Activated T-cell treated with anti-CD3 and anti-CD28 coated beads for 24 hours (primary cell): ENCODE data around the gene EEF1A2.

Experiments
- DNase-seq: peaks from one replicate; pipeline ENCODE4 v3.0.0-alpha.2; 2020; ENCODE audit warnings: low read depth

EEF1A2 gene

GRCh38 chr20:63536997-63537524 is 38.2 kb upstream of the EEF1A2 start, which contains the start of gene PTK6:
PTK6 (minus strand) TSS chr20:63537376; CDS start chr20:63537314, 62 bp downstream.
- no peak for DNase-seq

DNA sequence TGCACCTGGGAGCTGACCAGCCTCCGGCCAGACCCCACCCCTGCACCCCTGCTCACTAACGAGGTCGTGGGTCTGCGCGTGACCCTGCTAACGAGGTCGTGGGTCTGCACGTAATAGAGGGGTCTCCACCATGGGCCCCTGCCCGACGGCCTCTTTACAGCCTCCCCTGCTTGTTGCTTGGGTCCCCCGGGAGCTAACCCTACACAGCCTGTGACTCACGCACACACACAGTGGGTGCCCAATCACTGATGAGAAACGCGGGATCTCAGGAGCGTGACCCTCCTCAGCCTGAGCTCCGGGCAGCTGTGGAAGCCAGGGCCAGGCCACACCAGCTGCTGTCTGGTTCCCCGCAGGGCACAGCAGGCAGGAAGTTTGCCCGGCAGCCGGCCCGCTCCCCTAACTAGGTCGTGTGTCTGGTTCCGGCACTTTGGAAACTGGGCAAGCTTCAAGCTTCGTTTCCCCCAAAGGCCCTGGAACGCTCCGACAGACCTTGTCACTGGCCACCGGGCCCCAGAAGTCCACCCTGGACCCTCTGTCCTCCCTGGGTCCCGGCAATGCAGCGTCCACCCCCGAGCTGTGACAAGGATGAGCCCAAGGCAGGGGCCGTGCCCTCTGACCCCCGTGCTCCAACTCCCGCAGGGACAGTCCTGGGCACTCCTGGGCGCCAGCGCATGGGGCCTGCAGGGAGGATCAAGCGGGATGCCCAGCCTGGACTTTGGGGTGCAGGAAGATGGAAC is 37.5 kb upstream of the EEF1A2 start:
- no peak for DNase-seq

GRCh38 chr20:63534831-63535651 is 36.2 kb upstream of the EEF1A2 start:
- DNase-seq, result no peak

DNA sequence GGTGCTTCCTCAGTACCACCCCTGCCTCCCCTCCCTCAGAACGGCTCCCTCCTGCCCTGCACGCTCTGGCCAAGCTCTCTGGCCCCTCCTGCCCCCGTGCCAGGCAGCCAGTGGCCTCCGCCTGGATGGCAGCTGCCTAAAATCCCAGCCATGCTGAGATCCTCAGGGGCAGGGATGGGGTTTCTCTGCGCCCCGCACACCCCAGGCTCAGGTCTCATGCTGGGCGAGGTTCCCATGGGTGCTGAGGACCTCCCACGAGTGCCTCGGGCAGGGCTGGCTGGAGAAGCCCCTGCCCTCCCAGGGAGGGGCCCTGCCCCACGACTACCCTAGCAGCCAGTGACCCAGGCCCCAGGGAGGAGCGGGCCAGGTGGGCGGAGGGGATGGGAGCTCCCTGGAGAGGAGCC is 35.5 kb upstream of the EEF1A2 start:
- DNase-seq, result no peak

DNA sequence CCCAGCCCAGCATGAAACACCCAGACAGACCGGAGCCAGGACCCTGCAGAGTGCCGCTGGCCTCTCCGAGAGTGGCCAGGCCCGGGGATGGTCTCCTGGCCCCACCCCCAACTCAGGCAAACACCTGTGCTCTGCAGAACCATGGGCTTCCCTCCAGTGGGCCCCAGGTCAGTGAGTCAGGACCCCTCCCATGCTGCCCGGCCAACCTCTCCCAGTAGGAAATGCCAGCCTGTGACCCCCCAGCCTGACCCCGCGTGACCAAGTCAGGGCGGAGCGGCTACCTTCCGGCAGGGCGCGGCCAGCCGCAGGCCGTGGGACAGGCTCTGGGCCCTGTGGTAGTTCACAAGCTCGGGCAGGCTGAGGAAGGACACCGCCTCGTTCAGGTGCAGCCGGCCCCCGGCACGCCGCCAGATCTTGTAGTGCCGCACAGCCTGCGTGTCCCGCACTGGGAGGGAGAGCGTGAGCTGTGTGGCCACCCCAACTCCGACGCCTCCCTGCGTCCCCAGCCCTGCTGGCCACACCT is 35.0 kb upstream of the EEF1A2 start:
- no peak for DNase-seq

- no peak for DNase-seq
Observed at GRCh38 chr20:63533388-63533787, 34.5 kb upstream of the EEF1A2 start.

DNA sequence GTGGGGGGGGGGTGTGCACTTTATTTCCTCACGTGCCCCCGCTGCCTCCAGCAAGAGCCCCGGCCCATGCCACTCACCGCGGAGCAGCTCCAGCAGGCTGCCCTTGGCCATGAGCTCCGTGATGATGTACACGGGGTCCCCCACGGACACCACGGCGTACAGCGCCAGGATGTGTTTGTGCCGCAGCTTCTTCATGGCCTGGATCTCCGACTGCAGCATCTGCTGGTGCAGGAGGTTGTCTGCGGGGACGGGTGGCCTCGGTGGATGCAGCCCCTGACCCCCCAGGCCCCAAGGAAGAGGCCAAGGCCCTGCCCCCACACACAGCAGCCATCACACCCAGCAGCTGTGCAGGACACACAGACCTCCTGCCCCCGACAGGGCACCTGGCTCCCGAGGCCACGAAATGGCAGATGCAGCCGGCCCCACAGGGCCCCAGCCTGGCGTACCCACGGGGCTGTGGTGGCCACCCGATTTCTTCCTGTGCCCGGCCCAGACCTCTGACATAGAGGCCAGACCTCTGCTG is 33.6 kb upstream of the EEF1A2 start:
- no peak for DNase-seq

GRCh38 chr20:63531686-63532448 is 33.0 kb upstream of the EEF1A2 start:
- no peak for DNase-seq

- no peak for DNase-seq
Observed at GRCh38 chr20:63530788-63531160, 31.9 kb upstream of the EEF1A2 start.

GRCh38 chr20:63529861-63530787 is 31.2 kb upstream of the EEF1A2 start:
- no peak for DNase-seq

- no peak for DNase-seq
Observed at GRCh38 chr20:63529180-63529860, 30.4 kb upstream of the EEF1A2 start.

GRCh38 chr20:63527184-63527583 is 28.3 kb upstream of the EEF1A2 start:
- no peak for DNase-seq

DNA sequence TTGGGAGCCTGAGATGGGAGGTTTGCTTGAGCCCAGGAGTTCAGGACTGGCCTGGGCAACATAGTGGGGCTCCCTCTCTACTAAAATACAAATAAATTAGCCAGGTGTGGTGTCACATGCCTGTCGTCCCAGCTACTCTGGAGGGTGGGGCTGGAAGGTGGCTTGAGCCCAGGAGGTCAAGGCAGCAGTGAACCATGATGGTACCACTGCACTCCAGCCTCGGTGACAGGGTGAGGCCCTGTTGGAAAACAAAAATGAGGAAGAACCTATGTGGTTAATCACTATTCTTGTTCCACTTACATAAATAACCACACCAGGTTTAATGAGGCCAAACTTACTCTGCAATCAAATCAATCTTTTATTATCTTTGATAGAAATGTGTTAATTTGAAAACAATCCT is 27.1 kb upstream of the EEF1A2 start:
- DNase-seq, result no peak

DNA sequence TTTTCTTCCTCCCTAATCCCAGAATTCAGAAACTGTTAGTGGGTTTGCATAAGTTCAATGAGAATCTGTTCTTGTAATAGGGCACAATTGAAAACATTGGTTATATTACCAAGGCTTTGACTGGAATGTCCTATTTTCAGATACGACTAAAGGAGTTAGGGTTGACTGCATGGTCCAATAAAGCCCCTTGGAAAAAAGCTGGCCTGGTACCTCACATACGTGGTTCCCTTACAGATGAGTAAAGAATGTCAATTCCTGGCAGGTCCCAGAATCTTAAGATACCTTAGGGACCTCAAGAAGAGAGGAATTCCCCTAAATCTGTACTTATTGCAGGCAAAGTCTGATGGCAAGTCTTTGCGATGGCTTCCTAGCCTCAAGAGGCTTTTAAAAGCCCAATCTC is 26.3 kb upstream of the EEF1A2 start:
- no peak for DNase-seq

GRCh38 chr20:63522981-63523611 is 24.2 kb upstream of the EEF1A2 start:
- no peak for DNase-seq

- no peak for DNase-seq
Observed at GRCh38 chr20:63522091-63522868, 23.4 kb upstream of the EEF1A2 start.

DNA sequence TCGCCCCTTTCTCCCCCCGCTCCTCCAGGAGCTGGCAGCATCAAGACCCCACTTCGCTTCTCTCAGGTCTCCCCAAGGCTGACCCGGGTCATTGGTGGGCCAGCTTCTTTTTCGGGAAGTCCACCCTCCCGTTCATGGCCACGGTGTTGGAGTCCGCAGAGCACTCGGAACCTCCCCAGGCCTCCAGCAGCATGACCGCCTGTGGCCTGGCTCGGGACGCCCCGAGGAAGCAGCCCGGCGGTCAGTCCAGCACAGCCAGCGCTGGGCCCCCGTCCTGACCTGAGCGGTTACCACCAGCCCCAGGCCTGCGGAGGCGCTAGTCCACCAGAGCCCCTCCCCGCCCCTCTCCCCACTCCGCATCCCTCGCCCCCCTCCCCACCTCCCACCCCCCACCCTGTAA is 22.7 kb upstream of the EEF1A2 start:
- no peak for DNase-seq

- peak; percentile 61 for DNase-seq
Observed at GRCh38 chr20:63520934-63521601, 22.2 kb upstream of the EEF1A2 start.
